Measurements from ENCODE around the gene SH2D6.
"Not testable (repeated sequence)": the region's sequence is repeated elsewhere in the genome, so short reads cannot be mapped to it uniquely, and the experiment has no call there.

SH2D6 gene

GRCh38 chr2:85472261-85472660 is 53.7 kb downstream of the SH2D6 start:
- FAIRE-seq, result no peak

- no peak for FAIRE-seq
These were observed 57.4 kb downstream of the SH2D6 start for GRCh38 chr2:85475799-85476490.

DNA sequence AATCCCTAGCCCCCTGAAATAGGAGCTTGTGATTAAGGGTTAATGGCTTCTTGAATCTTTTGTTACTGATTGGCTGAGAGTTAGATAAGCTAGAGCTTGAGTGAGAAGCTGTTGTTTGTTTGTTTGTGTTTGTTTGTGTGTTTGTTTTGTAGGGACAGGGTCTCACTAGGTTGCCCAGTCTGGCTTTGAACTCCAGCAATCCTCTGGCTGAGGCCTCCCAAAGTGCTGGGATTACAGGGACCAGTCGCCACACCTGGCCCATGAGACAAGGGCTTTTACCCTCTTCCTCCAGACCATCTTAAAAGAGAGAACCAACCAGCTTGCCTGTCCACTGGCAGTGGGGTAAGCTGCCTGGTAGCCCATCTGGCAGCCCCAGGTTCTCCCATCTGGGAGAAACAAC is 58.1 kb downstream of the SH2D6 start:
- FAIRE-seq, result no peak

DNA sequence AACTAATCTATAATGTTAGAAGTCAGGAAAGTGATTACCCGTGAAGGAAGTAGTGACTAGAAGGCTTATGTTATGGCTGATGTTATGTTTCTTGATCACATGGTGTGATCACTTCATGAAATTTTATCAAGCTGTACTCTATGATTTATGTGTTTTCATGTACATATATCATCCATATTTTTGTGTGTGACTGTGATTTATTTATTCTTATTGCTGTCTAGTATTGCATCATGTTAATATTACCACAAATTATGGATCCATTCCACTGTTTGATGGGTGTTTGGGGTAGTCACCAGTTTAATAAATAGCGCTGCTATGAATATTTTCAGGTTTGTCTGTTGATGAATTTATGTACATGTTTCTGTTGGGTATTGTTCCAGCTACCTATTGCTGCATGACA is 59.4 kb downstream of the SH2D6 start:
- FAIRE-seq, result no peak

DNA sequence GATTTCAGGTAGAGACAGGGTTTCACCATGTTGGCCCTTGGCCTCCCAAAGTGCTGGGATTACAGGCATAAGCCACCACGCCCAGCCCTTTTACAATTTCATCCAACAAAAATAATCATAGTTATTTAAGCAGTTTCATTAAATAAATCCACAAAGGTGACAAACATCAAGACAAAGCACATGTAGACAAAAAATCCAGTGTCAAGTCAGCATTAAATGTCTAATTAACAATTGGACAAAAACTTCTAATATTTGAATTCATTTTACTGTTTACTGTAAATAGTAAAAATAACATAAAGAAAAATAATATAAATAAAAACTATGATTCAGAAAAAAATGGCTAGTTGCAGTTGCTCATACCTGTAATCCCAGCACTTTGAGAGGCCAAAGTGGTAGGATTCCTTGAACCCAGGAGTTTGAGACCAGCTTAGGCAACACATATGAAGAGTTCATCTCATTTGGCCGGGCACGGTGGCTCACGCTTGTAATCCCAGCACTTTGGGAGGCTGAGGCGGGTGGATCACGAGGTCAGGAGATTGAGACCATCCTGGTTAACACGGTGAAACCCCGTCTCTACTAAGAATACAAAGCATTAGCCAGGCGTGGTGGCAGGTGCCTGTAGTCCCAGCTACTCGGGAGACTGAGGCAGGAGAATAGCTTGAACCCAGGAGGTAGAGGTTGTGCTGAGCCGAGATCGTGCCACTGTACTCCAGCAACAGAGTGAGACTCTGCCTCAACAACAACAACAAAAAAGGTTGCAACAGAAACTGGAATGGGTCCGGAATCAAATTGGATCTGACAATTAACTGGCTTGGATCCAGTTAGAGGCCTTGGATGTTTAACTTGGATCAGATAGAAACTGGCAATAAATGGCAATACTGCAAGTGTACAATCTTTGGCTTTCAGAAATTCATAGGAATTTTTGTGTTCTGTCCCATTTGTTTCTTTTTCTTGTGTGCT is 63.6 kb downstream of the SH2D6 start:
- no peak for FAIRE-seq

- FAIRE-seq, result not testable (repeated sequence)
These were observed 66.1 kb downstream of the SH2D6 start for GRCh38 chr2:85484615-85485014.

GRCh38 chr2:85485815-85486214 is 67.3 kb downstream of the SH2D6 start:
- FAIRE-seq, result no peak
